ENCODE data around the gene COL9A2. TPM values are rescaled to one million over a fixed set of nuclear protein-coding genes. Genes with fewer than 3 reads are reported as not detected.

COL9A2 gene
- total and polyA plus RNA-seq, 3 donors from 2014 or later: 3.5 to 7.2 (median 5.1) TPM

DNA sequence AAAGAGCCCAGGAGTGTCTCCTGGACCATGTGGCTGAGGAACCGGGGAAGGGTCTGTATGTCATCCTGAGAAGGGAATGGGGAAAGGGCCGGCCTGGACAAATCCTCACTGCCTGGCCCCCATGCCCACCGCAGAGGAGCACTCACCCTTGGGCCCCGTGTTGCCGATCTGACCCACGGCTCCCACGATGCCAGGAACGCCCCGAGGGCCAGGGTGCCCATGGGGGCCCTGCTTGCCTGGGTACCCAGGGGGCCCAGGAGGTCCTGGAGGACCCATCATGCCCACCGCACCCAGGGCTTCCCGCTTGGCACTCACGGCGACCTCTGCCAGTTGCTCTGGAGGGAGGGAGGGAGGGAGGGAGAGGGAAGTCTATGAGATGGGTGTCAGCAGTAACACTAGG is 14.6 kb downstream of the COL9A2 start:
- H3K27me3 ChIP-seq: no peaks in the 10 kb centered on the region
- DNase-seq: no peak
- H3K4me3 ChIP-seq: no peak overlapping the region
- H3K4me1 ChIP-seq: no peaks in the 10 kb centered on the region
- intact Hi-C loops (cut with DNase I; ENCODE audit: low total_unique reads): no loop called here
- 90 to 100% methylated on average over 4 to 13 of the region's 13 CpGs for WGBS, 2 donors
- no peak overlapping the region for H3K27ac ChIP-seq
- no peaks in the 10 kb centered on the region for H3K36me3 ChIP-seq (ENCODE audit: low read depth, missing control alignments)
- no peaks in the 10 kb centered on the region for H3K9me3 ChIP-seq
- TF ChIP-seq, protein P1, sequence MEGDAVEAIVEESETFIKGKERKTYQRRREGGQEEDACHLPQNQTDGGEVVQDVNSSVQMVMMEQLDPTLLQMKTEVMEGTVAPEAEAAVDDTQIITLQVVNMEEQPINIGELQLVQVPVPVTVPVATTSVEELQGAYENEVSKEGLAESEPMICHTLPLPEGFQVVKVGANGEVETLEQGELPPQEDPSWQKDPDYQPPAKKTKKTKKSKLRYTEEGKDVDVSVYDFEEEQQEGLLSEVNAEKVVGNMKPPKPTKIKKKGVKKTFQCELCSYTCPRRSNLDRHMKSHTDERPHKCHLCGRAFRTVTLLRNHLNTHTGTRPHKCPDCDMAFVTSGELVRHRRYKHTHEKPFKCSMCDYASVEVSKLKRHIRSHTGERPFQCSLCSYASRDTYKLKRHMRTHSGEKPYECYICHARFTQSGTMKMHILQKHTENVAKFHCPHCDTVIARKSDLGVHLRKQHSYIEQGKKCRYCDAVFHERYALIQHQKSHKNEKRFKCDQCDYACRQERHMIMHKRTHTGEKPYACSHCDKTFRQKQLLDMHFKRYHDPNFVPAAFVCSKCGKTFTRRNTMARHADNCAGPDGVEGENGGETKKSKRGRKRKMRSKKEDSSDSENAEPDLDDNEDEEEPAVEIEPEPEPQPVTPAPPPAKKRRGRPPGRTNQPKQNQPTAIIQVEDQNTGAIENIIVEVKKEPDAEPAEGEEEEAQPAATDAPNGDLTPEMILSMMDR (IDR thresholded peaks at IDR 0.05): no peak
- TF ChIP-seq POLR2A (IDR thresholded peaks at IDR 0.05): no peak

DNA sequence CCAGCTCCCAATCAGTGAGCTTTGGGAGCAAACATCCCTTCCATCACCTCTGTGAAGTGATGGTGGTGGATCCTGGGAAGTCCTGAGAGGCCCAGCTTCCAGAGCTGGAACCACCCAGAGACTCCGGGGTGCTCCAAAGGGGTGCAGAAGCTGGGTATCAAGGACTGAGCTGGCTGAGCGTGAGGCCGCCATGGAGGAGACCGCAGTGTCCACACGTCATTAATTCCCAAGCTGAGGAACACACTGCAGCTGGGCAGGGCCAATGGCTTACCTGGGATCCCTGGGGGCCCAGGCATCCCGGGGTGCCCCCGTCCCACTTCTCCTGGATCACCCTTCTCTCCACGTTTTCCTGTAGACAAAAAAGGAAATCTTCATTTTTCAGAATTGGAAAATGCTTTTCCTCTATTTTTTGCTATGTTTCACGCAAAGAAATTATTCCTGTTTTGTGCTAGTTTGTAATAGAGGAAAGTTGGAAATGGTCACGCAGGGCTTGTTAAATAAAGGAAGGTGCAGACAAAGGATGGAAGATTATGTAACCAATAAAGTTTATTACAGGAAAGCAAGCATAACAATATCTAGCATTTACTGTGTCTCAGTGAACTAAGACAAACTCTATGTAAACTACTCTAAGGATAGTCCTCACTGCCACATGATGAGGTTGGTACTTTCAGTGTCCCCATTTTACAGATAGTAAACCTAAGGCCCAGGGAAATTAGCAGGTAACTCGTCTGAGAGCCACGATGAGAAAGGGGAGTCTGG is 15.4 kb downstream of the COL9A2 start:
- WGBS, 2 donors: 87 to 92% methylated on average over 9 to 12 of the region's 12 CpGs
- Histone ChIP-seq H3K36me3 (ENCODE audit: low read depth, missing control alignments) (no peaks in the 10 kb centered on the region), H3K27ac (no peak overlapping the region), H3K4me1 (no peaks in the 10 kb centered on the region), H3K4me3 (no peak overlapping the region), H3K27me3 (no peaks in the 10 kb centered on the region), H3K9me3 (no peaks in the 10 kb centered on the region)
- intact Hi-C loops (cut with DNase I; ENCODE audit: low total_unique reads): no loop called here
- TF ChIP-seq, protein P1 (IDR thresholded peaks at IDR 0.05): no peak
- TF ChIP-seq POLR2A (IDR thresholded peaks at IDR 0.05): no peak
- no peak for DNase-seq

DNA sequence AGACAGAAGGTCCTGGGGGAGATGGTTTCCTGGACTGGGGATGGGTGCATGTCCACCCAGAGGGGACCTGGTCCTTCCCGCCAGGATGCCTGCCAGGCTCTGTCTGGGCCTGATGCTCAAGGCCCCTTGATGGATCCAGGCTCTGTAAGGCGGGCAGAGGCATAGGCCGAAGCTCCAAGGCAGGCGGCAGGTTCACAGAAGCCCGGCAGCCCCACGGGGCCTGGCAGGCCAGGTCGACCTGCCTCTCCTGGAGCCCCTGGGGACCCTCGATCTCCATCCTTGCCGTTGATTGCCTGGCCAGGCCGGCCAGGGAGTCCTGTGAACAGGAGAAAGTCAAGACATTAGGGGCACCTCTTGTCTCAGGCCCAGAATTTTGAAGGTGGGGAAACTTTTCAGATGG is 16.0 kb downstream of the COL9A2 start:
- H3K27ac ChIP-seq: no peak overlapping the region
- intact Hi-C loops (cut with DNase I; ENCODE audit: low total_unique reads): no loop called here
- H3K9me3 ChIP-seq: no peaks in the 10 kb centered on the region
- 85 to 91% methylated on average over 4 to 10 of the region's 10 CpGs for WGBS, 2 donors
- no peak overlapping the region for H3K4me3 ChIP-seq
- H3K36me3 ChIP-seq (ENCODE audit: low read depth, missing control alignments): no peaks in the 10 kb centered on the region
- H3K27me3 ChIP-seq: no peaks in the 10 kb centered on the region
- DNase-seq: no peak
- no peaks in the 10 kb centered on the region for H3K4me1 ChIP-seq
- TF ChIP-seq, protein P1 (IDR thresholded peaks at IDR 0.05): no peak
- TF ChIP-seq POLR2A (IDR thresholded peaks at IDR 0.05): no peak

- no peaks in the 10 kb centered on the region for H3K4me1 ChIP-seq
- H3K27me3 ChIP-seq: no peaks in the 10 kb centered on the region
- no peak overlapping the region for H3K4me3 ChIP-seq
- intact Hi-C loops (cut with DNase I; ENCODE audit: low total_unique reads): no loop called here
- 93 to 98% methylated on average over 9 of the region's 9 CpGs for WGBS, 2 donors
- no peak for DNase-seq
- no peak overlapping the region for H3K27ac ChIP-seq
- no peaks in the 10 kb centered on the region for H3K36me3 ChIP-seq (ENCODE audit: low read depth, missing control alignments)
- no peak for TF ChIP-seq POLR2A (IDR thresholded peaks at IDR 0.05)
- TF ChIP-seq, protein P1 (IDR thresholded peaks at IDR 0.05): no peak
- H3K9me3 ChIP-seq: no peaks in the 10 kb centered on the region
These were observed 16.4 kb downstream of the COL9A2 start for GRCh38 chr1:40300651-40301050.

DNA sequence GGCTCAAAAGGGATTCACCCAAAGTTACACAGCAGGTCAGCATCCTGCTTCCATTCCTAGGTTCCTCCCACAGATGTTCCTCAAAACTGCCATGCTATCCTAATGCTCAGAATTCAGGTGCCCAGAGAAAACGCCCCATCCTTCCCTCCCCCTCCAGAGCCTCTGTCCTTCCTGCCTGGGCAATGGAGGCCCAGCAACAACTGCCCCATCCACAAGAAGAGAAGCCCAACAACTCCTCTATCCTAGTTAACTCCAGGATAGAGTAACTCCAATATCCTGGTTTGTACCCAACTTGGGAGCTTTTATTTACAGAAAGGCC is 16.9 kb downstream of the COL9A2 start:
- H3K9me3 ChIP-seq: no peaks in the 10 kb centered on the region
- DNase-seq: no peak
- H3K4me1 ChIP-seq: no peaks in the 10 kb centered on the region
- intact Hi-C loops (cut with DNase I; ENCODE audit: low total_unique reads): no loop called here
- H3K27ac ChIP-seq: no peak overlapping the region
- no peaks in the 10 kb centered on the region for H3K36me3 ChIP-seq (ENCODE audit: low read depth, missing control alignments)
- TF ChIP-seq POLR2A (IDR thresholded peaks at IDR 0.05): no peak
- TF ChIP-seq, protein P1 (IDR thresholded peaks at IDR 0.05): no peak
- H3K4me3 ChIP-seq: no peak overlapping the region
- no peaks in the 10 kb centered on the region for H3K27me3 ChIP-seq
- WGBS, 2 donors: 90 to 100% methylated on average over 1 of the region's 1 CpG

Measured in testis (tissue), 3 donors.